Mesenchymal stem cell (in vitro differentiated cells and primary cell): ENCODE data around the gene AKAP13.

Source experiments
- DNase-seq: peaks from one replicate; pipeline ENCODE4 v3.0.0-alpha.2; 2013
- H2AFZ ChIP-seq: one replicate; pipeline ENCODE4 v1.6.1; 2013; ENCODE audit warnings: low read depth, mild to moderate bottlenecking, control low read depth, inconsistent platforms, low read length, moderate library complexity
- H2AK5ac ChIP-seq: 2 replicates; pipeline ENCODE4 v1.6.1; 2013; ENCODE audit warnings: low read length, moderate library complexity, mild to moderate bottlenecking, inconsistent platforms; ENCODE audit not compliant: severe bottlenecking
- H2BK120ac ChIP-seq: one replicate; pipeline ENCODE4 v1.6.1; 2013; ENCODE audit warnings: low read depth, mild to moderate bottlenecking, inconsistent platforms, low read length, moderate library complexity
- H2BK12ac ChIP-seq, 2 experiments: one replicate each; pipeline ENCODE4 v1.6.1; 2013; ENCODE audit warnings: inconsistent platforms in 2 of 2, low read length in 2 of 2, mild to moderate bottlenecking in 2 of 2, moderate library complexity in 2 of 2, control low read depth in 1 of 2
- H2BK15ac ChIP-seq: one replicate; pipeline ENCODE4 v1.6.1; 2013; ENCODE audit warnings: mild to moderate bottlenecking, low read depth, inconsistent platforms; ENCODE audit not compliant: poor library complexity, severe bottlenecking
- H2BK5ac ChIP-seq: 2 replicates; pipeline ENCODE4 v1.6.1; 2013; ENCODE audit warnings: low read depth, mild to moderate bottlenecking, low read length, control low read depth, inconsistent platforms; ENCODE audit not compliant: poor library complexity, severe bottlenecking
- H3K14ac ChIP-seq, 2 experiments: one replicate each; pipeline ENCODE4 v1.6.1; 2013; ENCODE audit warnings: inconsistent platforms in 2 of 2, low read length in 2 of 2, control low read depth in 1 of 2, mild to moderate bottlenecking in 1 of 2, moderate library complexity in 1 of 2
- H3K18ac ChIP-seq, 2 experiments: one replicate each; pipeline ENCODE4 v1.6.1; 2013; ENCODE audit warnings: inconsistent platforms in 2 of 2, low read length in 2 of 2, control low read depth in 1 of 2, low read depth in 1 of 2, mild to moderate bottlenecking in 1 of 2
- H3K23ac ChIP-seq, 2 experiments: one replicate each; pipeline ENCODE4 v1.6.1; 2013; ENCODE audit warnings: inconsistent platforms in 2 of 2, low read length in 2 of 2, mild to moderate bottlenecking in 2 of 2, moderate library complexity in 2 of 2, control low read depth in 1 of 2
- H3K27ac ChIP-seq: 2 replicates; pipeline ENCODE4 v1.5.1; 2013; ENCODE audit warnings: mild to moderate bottlenecking, moderate library complexity, low read length, control low read depth, inconsistent platforms; ENCODE audit not compliant: poor library complexity, severe bottlenecking
- H3K27me3 ChIP-seq, 2 experiments: 2 replicates each; pipeline versions ENCODE4 v1.6.1 to v1.7.0; 2013; ENCODE audit warnings: low read length in 2 of 2, mild to moderate bottlenecking in 2 of 2, moderate library complexity in 2 of 2, control low read depth in 1 of 2, inconsistent platforms in 1 of 2; ENCODE audit not compliant: control insufficient read depth in 1 of 2, insufficient read depth in 1 of 2
- H3K36me3 ChIP-seq, 2 experiments: 2 replicates each; pipeline versions ENCODE4 v1.6.1 to v1.7.0; 2013; ENCODE audit warnings: low read length in 2 of 2, control low read depth in 1 of 2, inconsistent platforms in 1 of 2, low read depth in 1 of 2, mild to moderate bottlenecking in 1 of 2; ENCODE audit not compliant: insufficient read depth in 2 of 2, control insufficient read depth in 1 of 2
- H3K4ac ChIP-seq, 2 experiments: one replicate each; pipeline ENCODE4 v1.6.1; 2013; ENCODE audit warnings: inconsistent platforms in 2 of 2, low read length in 2 of 2, mild to moderate bottlenecking in 2 of 2, moderate library complexity in 2 of 2, control low read depth in 1 of 2, low read depth in 1 of 2
- H3K4me1 ChIP-seq: 2 replicates; pipeline ENCODE4 v1.6.1; 2013; ENCODE audit warnings: low read depth, low read length, control low read depth; ENCODE audit not compliant: control insufficient read depth, insufficient read depth
- H3K4me2 ChIP-seq: 2 replicates; pipeline ENCODE4 v1.6.1; 2013; ENCODE audit warnings: low read length, mild to moderate bottlenecking, inconsistent platforms; ENCODE audit not compliant: poor library complexity, severe bottlenecking
- H3K4me3 ChIP-seq, 2 experiments: 2 replicates each; pipeline versions ENCODE4 v1.5.1 to v1.7.0; 2013; ENCODE audit warnings: low read length in 2 of 2, mild to moderate bottlenecking in 2 of 2, control low read depth in 1 of 2, low read depth in 1 of 2; ENCODE audit not compliant: insufficient read depth in 1 of 2
- H3K79me1 ChIP-seq: replicated peaks from 2 replicates; pipeline ENCODE4 v1.6.1; 2013; ENCODE audit warnings: mild to moderate bottlenecking, control low read depth, low read length, inconsistent platforms; ENCODE audit not compliant: poor library complexity, severe bottlenecking
- H3K9ac ChIP-seq: 2 replicates; pipeline ENCODE4 v1.7.0; 2013; ENCODE audit warnings: mild to moderate bottlenecking, low read length, moderate library complexity
- H3K9me3 ChIP-seq: 2 replicates; pipeline ENCODE4 v1.7.0; 2013; ENCODE audit warnings: mild to moderate bottlenecking, low read length; ENCODE audit not compliant: control insufficient read depth
- H4K8ac ChIP-seq: one replicate; pipeline ENCODE4 v1.6.1; 2013; ENCODE audit warnings: inconsistent platforms, mild to moderate bottlenecking, low read length, moderate library complexity
- H4K91ac ChIP-seq: one replicate; pipeline ENCODE4 v1.6.1; 2013; ENCODE audit warnings: mild to moderate bottlenecking, low read length, inconsistent platforms
- WGBS: methylation state at CpG from one replicate; pipeline ENCODE4 v1.1.7; 2013; ENCODE audit warnings: mixed read lengths; 5-methylcytosine and 5-hydroxymethylcytosine counted together

Gene AKAP13

DNA sequence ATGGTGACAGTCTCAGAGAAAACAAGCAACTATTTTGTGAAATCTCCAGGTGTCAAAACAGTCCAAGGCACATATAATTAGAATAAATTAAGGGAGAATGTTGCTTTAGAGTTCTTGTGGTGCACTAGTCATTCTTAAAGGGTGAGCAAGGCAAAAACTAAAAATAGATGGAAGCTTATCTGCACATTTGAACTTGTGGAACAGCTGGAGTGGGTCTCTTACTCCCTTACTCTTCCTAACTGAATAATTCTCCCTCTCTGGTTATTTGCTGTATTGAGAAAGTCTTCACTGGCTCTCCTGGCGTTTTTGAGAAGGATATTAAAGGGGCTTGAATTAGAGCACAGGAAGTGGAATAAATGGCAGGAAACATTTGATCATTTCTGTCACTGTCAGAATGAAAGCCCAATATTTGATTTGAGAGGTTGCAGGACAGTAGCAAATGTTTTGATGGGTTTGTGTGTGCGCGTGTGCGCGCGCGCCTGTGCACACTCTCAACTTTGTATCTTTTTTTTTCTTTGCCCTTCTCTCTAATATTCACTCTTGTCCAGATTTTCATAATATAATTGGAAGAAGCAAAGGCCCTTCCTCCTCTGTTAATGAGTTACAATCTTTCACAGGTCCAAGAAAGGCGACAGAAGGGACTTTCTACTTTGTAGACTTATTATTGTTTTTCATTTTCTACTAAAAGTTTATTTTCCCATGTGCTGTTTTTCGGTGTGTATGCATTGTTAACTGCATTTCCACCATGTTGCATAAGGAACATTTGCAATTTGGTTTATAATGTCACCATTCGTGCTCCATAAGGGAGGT, 40.9 kb downstream of the AKAP13 start:
- Histone ChIP-seq H4K91ac (no peak overlapping the region), H2BK5ac (no peak overlapping the region), H2AFZ (no peak overlapping the region), H3K14ac (no peak overlapping the region), H3K9ac (no peak overlapping the region), H2BK120ac (no peak overlapping the region), H3K4me1 (peaks cover 2% of the 10 kb centered on the region), H3K23ac (no peak overlapping the region), H3K27ac (no peak overlapping the region), H4K8ac (no peak overlapping the region), H3K27me3 (no peaks in the 10 kb centered on the region), H3K4ac (no peak overlapping the region), H2AK5ac (no peak overlapping the region), H3K4me3 (no peak overlapping the region), H3K18ac (no peak overlapping the region), H3K9me3 (no peaks in the 10 kb centered on the region), H3K79me1 (no peaks in the 10 kb centered on the region), H3K36me3 (no peaks in the 10 kb centered on the region), H2BK12ac (no peak overlapping the region), H2BK15ac (no peak overlapping the region), H3K4me2 (no peak overlapping the region)
- 91% methylated on average over 9 of the region's 10 CpGs for WGBS
- peak; percentile 70 for DNase-seq

DNA sequence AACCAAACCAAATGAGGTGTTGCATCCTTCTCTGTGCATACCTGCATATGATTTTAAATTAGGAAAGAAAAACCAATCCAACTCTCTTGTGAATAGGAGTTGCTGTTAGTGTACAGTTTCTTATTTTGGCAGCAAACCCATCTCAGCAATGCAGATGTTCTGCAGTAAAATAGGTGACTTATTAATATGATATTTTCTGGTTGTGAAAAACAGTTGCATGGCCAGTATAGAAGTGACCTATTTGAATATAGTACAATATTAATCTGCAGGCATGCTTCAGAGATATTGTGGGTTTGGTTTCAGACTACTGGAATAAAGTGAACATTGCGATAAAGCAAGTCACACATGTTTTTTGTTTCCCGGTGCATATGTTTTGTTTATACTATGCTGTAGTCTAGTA, 42.2 kb downstream of the AKAP13 start:
- Histone ChIP-seq H2BK12ac (no peak overlapping the region), H3K9ac (no peak overlapping the region), H3K18ac (no peak overlapping the region), H3K27me3 (no peaks in the 10 kb centered on the region), H3K4me1 (peaks cover 3% of the 10 kb centered on the region), H3K36me3 (no peaks in the 10 kb centered on the region), H2BK5ac (no peak overlapping the region), H3K27ac (no peak overlapping the region), H3K4me2 (no peak overlapping the region), H3K79me1 (no peaks in the 10 kb centered on the region), H3K23ac (no peak overlapping the region), H2AFZ (no peak overlapping the region), H3K4ac (no peak overlapping the region), H4K8ac (no peak overlapping the region), H4K91ac (no peak overlapping the region), H2BK120ac (no peak overlapping the region), H2BK15ac (no peak overlapping the region), H3K9me3 (no peaks in the 10 kb centered on the region), H2AK5ac (no peak overlapping the region), H3K4me3 (no peak overlapping the region), H3K14ac (no peak overlapping the region)
- no peak for DNase-seq
- WGBS: 86% methylated on average over 2 of the region's 2 CpGs

DNA sequence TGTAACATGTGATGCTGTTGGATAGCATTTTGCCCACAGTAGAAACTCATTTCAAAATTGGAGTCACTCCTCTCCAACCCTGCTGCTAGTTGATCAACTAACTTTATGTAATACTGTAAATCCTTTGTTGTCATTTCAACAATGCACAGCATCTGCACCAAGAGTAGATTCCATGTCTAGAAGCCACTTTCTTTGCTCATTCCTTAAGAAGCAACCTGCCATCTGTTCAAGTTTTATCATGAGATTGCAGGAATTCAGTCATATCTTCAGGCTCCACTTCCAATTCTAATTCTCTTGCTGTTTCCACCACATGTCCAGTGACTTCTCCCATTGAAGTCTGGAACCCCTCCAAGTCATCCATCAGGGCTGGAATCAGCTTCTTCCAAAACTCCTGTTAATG, 42.9 kb downstream of the AKAP13 start:
- Histone ChIP-seq H3K18ac (no peak overlapping the region), H2AK5ac (no peak overlapping the region), H2BK15ac (no peak overlapping the region), H3K79me1 (no peaks in the 10 kb centered on the region), H3K4me1 (peaks cover 3% of the 10 kb centered on the region), H3K4me3 (no peak overlapping the region), H4K8ac (no peak overlapping the region), H3K27me3 (no peaks in the 10 kb centered on the region), H3K9ac (no peak overlapping the region), H2BK120ac (no peak overlapping the region), H4K91ac (no peak overlapping the region), H3K4ac (no peak overlapping the region), H2BK12ac (no peak overlapping the region), H2BK5ac (no peak overlapping the region), H3K27ac (no peak overlapping the region), H3K14ac (no peak overlapping the region), H3K4me2 (no peak overlapping the region), H2AFZ (no peak overlapping the region), H3K23ac (no peak overlapping the region), H3K9me3 (no peaks in the 10 kb centered on the region), H3K36me3 (no peaks in the 10 kb centered on the region)
- DNase-seq: no peak

DNA sequence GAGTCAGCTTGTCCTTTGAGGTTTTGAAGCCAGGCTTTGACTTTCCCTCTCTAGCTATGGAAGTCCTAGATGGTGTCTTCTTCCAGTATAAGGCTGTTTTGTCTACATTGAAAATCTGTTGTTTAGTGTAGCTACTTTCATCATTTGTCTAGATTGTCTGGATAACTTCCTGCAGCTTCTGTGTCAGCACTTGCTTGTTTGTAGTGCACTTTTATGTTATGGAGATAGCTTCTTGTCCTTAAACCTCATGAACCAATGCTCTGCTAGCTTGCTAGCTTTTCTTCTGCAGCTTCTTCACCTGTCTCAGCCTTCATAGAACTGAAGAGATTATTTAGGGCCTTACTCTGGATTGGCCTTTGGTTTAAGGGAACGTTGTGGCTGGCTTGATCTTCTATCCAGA, 43.8 kb downstream of the AKAP13 start:
- Histone ChIP-seq H3K27me3 (no peaks in the 10 kb centered on the region), H3K18ac (peak overlapping the region in 1 of 2 experiments; percentile 41), H3K27ac (no peak overlapping the region), H4K8ac (no peak overlapping the region), H3K23ac (no peak overlapping the region), H2BK15ac (no peak overlapping the region), H3K9me3 (no peaks in the 10 kb centered on the region), H3K14ac (no peak overlapping the region), H2AK5ac (no peak overlapping the region), H3K4me2 (no peak overlapping the region), H3K36me3 (no peaks in the 10 kb centered on the region), H3K4me3 (no peak overlapping the region), H2BK120ac (no peak overlapping the region), H3K9ac (no peak overlapping the region), H3K4ac (no peak overlapping the region), H3K4me1 (peaks cover 3% of the 10 kb centered on the region), H4K91ac (no peak overlapping the region), H2AFZ (no peak overlapping the region), H2BK12ac (no peak overlapping the region), H3K79me1 (no peaks in the 10 kb centered on the region), H2BK5ac (no peak overlapping the region)
- no CpG with 5 or more reads among the region's 1 CpG for WGBS
- DNase-seq: no peak
